ENCODE results near the gene SEL1L2. TPM values are rescaled to one million over a fixed set of nuclear protein-coding genes. Genes with fewer than 3 reads are reported as not detected.

The SEL1L2 gene
- polyA plus RNA-seq, 1 experiment = not detected

DNA sequence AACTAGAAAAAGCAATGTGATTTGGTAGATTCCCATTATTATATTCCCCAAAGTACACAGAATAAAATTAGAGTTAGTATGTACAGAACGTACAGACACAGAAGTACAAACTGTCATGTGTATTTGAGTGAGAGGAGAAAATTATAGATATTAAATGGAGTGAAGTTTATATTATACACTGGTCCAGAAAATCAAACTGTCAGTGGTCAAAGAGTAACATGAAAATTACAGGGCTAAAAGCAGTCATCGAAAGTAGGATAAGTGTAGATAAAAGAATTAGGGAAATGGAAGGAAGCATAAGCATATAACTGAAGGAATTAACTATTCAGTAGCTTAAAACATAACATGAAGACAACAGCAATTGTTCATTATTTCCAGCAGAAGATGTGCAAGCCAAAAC, 30.3 kb downstream of the SEL1L2 start:
- Histone ChIP-seq H3K27me3 (ENCODE audit: control insufficient read depth, insufficient read depth, low read length) (no peaks in the 10 kb centered on the region), H3K9me3 (ENCODE audit: control insufficient read depth, insufficient read depth, low read length) (peaks cover 5% of the 10 kb centered on the region; the same call in 1 of the 2 replicates), H3K27ac (ENCODE audit: low read depth, low read length) (no peak overlapping the region), H3K4me3 (ENCODE audit: low read depth, low read length) (no peak overlapping the region)
- no peak for DNase-seq (ENCODE audit: low read depth, low spot score)
- ChIA-PET CTCF (no interaction called here), POLR2A (no interaction called here)
- TF ChIP-seq, protein P1, sequence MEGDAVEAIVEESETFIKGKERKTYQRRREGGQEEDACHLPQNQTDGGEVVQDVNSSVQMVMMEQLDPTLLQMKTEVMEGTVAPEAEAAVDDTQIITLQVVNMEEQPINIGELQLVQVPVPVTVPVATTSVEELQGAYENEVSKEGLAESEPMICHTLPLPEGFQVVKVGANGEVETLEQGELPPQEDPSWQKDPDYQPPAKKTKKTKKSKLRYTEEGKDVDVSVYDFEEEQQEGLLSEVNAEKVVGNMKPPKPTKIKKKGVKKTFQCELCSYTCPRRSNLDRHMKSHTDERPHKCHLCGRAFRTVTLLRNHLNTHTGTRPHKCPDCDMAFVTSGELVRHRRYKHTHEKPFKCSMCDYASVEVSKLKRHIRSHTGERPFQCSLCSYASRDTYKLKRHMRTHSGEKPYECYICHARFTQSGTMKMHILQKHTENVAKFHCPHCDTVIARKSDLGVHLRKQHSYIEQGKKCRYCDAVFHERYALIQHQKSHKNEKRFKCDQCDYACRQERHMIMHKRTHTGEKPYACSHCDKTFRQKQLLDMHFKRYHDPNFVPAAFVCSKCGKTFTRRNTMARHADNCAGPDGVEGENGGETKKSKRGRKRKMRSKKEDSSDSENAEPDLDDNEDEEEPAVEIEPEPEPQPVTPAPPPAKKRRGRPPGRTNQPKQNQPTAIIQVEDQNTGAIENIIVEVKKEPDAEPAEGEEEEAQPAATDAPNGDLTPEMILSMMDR (IDR thresholded peaks at IDR 0.05; ENCODE audit: low read depth, low read length) = no peak

DNA sequence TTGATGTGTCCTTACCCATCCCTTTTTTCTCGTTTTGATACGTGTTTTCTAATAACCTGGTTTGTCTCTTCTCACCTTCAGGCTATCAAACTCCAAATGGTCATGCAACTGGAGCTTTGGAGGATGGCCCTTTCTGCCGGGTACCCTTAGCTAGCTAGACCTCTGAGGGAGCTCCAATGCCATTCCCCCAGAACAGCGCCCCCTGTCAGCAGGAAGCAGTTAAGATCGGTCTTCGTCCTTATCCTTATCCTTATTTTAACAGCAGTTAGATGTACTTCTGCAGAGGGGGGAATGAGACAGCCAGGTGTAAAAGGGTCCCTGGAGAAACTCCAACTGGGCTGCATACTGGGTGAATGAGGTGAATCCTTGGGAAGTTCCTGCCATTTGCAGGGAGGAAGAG, 37.2 kb downstream of the SEL1L2 start:
- no peak for DNase-seq (ENCODE audit: low read depth, low spot score)
- Histone ChIP-seq H3K27ac (ENCODE audit: low read depth, low read length) (no peak overlapping the region), H3K4me3 (ENCODE audit: low read depth, low read length) (no peak overlapping the region), H3K27me3 (ENCODE audit: control insufficient read depth, insufficient read depth, low read length) (no peaks in the 10 kb centered on the region), H3K9me3 (ENCODE audit: control insufficient read depth, insufficient read depth, low read length) (peaks cover 13% of the 10 kb centered on the region)
- TF ChIP-seq, protein P1 (IDR thresholded peaks at IDR 0.05; ENCODE audit: low read depth, low read length) = no peak
- POLR2A ChIA-PET = no interaction called here
- CTCF ChIA-PET = no interaction called here

DNA sequence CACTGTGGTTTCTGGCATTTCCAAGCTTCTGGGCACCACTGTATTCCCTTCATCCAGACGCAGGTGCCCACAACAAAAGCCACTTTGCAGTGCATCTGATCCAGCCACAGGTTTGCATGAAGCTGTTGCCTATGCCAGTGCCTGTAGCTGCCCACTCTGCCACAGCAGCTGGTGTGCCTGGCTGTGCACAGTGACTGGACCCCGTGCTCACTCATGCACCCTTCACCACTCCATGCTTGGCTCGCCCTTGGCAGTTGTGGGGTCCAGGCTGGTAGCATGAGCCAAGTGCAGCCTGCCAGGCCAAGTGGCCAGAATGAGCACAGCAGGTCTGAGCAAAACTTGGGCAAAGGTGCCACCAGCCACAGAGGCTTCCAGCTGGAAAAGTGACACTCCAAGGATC, 42.7 kb downstream of the SEL1L2 start:
- no peak overlapping the region for H3K4me3 ChIP-seq (ENCODE audit: low read depth, low read length)
- DNase-seq (ENCODE audit: low read depth, low spot score) = no peak
- CTCF ChIA-PET = no interaction called here
- POLR2A ChIA-PET = no interaction called here
- H3K27ac ChIP-seq (ENCODE audit: low read depth, low read length) = no peak overlapping the region
- TF ChIP-seq, protein P1 (IDR thresholded peaks at IDR 0.05; ENCODE audit: low read depth, low read length) = no peak
- H3K9me3 ChIP-seq (ENCODE audit: control insufficient read depth, insufficient read depth, low read length) = peaks cover 18% of the 10 kb centered on the region
- no peaks in the 10 kb centered on the region for H3K27me3 ChIP-seq (ENCODE audit: control insufficient read depth, insufficient read depth, low read length)

DNA sequence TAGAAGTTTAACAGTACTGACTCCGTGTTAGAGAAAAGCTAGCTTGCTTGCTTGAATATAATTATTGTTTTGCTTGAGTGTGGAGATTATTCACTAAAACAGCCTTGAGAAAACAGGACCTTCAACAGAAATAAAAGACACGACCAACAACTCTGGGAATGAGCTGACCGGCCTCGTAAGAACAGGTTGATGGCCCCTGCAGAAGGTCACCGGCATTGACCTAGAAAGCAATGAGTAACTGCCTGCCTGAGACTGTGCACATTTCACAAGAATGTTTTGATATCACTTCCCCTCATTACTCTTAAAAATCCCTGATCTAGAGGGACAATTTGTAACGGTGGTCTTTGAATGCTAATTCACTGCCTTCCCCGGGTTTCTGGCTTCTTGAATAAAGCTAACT, 49.4 kb downstream of the SEL1L2 start:
- TF ChIP-seq, protein P1 (IDR thresholded peaks at IDR 0.05; ENCODE audit: low read depth, low read length) = no peak
- CTCF ChIA-PET = no interaction called here
- no peaks in the 10 kb centered on the region for H3K27me3 ChIP-seq (ENCODE audit: control insufficient read depth, insufficient read depth, low read length)
- DNase-seq (ENCODE audit: low read depth, low spot score) = no peak
- no peak overlapping the region for H3K4me3 ChIP-seq (ENCODE audit: low read depth, low read length)
- peaks cover 6% of the 10 kb centered on the region for H3K9me3 ChIP-seq (ENCODE audit: control insufficient read depth, insufficient read depth, low read length)
- no peak overlapping the region for H3K27ac ChIP-seq (ENCODE audit: low read depth, low read length)
- POLR2A ChIA-PET = no interaction called here

DNA sequence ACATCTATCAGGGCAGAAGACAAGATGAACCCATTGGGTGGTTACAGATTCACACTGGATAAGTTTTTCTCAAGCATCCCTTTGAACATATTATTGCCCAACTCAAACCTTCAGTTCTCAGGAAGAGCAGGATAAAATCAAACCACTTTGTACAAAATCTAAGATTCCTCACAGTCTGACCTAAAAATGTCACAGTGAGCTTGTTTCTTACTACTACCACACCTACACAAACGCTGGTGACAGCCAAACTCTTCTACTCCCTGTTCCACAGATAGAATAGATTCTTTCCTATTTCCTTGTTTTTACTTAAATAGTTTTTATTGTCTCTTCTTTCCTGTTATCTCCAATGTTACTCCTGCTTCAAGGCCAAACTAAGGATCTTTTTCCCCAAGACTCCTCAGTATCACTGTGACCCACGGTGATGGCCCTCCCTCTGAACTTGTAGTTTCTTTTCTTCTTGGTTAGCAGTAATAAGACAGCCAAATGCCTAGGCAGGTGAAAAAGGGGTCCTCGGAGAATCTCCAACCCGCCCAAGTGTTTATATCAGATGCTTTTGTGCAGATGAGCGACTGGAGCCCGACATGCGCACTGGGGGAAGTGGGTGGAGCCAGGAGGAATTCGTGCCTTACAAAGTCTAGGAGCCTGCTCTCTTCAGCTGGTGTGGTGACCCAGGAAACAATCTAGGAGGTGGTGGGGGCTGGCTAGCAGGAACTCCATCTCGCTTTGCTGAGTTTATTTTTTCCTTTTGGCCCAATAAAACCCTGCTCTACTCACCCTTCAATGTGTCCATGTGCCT, 53.4 kb downstream of the SEL1L2 start:
- TF ChIP-seq, protein P1 (IDR thresholded peaks at IDR 0.05; ENCODE audit: low read depth, low read length) = no peak
- Histone ChIP-seq H3K27me3 (ENCODE audit: control insufficient read depth, insufficient read depth, low read length) (no peaks in the 10 kb centered on the region), H3K4me3 (ENCODE audit: low read depth, low read length) (no peak overlapping the region), H3K27ac (ENCODE audit: low read depth, low read length) (no peak overlapping the region), H3K9me3 (ENCODE audit: control insufficient read depth, insufficient read depth, low read length) (peaks cover 9% of the 10 kb centered on the region)
- ChIA-PET POLR2A (no interaction called here), CTCF (no interaction called here)
- DNase-seq (ENCODE audit: low read depth, low spot score) = no peak

All from AG04450 (cell line).